Hematopoietic multipotent progenitor cell (in vitro differentiated cells): Measurements from ENCODE around the gene USP51. TPM values are rescaled to one million over a fixed set of nuclear protein-coding genes. Genes with fewer than 3 reads are reported as not detected.
"Not testable (repeated sequence)": the region's sequence is repeated elsewhere in the genome, so short reads cannot be mapped to it uniquely, and the experiment has no call there.

ENCODE experiments used
- DNase-seq, 3 donors: peaks; one replicate each; pipeline ENCODE4 v3.0.0-alpha.2; 2011 to 2015; ENCODE audit warnings: low read depth in 2 of 3, low spot score in 2 of 3
- small RNA-seq: library from RNA; depleted of rRNA; stranded (forward); fragments of <200 nt; gene quantifications from one replicate; pipeline ENCODE3, GENCODE V24; 2012
- total RNA-seq: library from RNA; depleted of rRNA; stranded (reverse); fragments of >200 nt; gene quantifications from one replicate; pipeline ENCODE4 v1.2.3, GENCODE V29; 2012

USP51 gene
- total RNA-seq, 1 donor = 9.7 TPM

- DNase-seq = not testable (repeated sequence)
These were observed 23.9 kb downstream of the USP51 start for GRCh38 chrX:55465791-55466190.

DNA sequence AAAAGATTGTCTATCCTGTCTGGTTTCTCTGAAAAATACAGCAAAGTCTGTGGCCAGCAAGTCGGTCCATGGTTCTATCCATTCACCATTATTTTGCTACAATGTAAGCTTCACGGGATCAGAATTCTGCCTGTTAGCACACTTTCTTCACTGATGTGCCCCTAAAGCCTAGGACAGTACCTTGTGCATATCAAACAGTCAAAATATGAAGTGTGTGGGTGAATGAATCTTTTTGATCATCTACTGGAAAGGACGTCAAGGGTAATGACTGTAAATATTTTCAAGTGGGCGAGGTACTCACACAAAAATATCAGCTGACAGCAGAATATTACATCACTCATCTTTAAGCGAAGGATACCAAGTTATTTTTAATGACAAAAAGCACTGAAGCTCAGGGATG is 24.5 kb downstream of the USP51 start:
- not testable (repeated sequence) for DNase-seq

DNA sequence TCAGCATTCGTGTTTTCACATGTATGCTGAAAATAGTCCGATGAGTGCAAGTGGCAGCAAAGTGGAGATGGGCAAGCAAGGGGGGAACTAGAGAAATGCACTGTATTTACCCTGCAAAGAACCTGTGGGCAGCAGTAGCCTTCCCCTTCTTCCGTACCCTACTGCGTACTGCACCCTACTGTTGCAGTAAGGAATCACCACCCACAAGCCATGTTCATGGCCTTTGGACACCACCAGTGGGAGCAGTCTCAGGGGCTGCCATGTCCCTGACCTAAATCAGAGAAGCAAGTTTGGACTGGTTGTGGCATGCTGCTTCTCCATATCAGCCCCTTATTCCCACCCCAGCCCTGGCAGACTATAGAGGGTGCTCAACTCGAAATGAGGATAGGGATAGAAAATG is 25.6 kb downstream of the USP51 start:
- not testable (repeated sequence) for DNase-seq

GRCh38 chrX:55459926-55460325 is 29.7 kb downstream of the USP51 start:
- not testable (repeated sequence) for DNase-seq

DNA sequence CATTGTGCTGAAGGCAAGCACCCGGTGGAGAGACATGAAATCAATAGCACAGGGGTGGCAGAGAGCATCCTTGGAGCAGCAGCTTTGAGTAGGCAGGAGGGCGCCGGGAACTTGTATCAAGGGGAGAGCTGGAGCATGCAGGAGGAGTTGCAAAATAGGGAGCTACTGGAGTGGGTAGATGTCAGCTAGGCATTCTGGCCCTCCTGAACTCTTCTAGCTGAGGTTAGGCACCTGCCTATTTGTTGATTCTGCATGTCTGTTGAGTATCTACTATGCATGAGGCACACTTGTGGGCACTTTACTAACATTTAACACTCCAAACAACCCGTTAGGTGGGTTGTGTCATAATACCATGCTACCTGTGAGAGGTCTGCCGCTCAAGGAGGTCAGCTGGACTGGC is 30.2 kb downstream of the USP51 start:
- not testable (repeated sequence) for DNase-seq

DNA sequence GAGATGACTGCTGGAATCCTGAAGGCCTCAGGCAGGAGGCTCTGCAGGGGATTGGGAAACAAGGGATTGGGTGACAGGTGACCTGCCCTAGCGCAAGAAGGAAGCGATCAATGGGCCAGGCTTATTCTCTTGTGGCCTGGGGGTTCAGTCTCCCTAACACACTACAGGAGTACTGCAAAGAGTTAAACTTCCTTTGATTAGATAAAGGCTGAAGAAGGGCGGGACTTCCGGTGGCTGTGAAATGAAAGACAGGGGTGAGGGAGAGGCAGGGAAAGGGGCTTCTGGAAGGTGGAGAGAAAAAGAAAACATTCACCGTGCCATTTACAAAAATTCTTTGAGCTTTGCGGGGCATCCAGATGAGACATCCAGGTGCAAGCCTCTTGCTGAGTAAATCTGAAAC is 33.9 kb downstream of the USP51 start:
- DNase-seq = not testable (repeated sequence)

DNA sequence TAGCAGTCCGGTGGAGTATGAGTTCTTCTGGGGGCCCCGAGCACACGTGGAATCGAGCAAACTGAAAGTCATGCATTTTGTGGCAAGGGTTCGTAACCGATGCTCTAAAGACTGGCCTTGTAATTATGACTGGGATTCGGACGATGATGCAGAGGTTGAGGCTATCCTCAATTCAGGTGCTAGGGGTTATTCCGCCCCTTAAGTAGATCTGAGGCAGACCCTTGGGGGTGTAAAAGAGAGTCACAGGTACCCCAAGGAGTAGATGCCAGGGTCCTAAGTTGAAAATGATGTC is 36.9 kb downstream of the USP51 start:
- peak in 1 of 3 donors; percentile 3 for DNase-seq

GRCh38 chrX:55451990-55452832 is 37.4 kb downstream of the USP51 start, which contains the start of gene MAGEH1:
Gene MAGEH1, plus strand, starts transcription at chrX:55452127. Its CDS starts 248 bp downstream, at chrX:55452375.
- peak; percentile 34 to 92 (median 80) for DNase-seq

GRCh38 chrX:55451626-55451989 is 38.0 kb downstream of the USP51 start:
- DNase-seq = peak in 1 of 3 donors; percentile 0

DNA sequence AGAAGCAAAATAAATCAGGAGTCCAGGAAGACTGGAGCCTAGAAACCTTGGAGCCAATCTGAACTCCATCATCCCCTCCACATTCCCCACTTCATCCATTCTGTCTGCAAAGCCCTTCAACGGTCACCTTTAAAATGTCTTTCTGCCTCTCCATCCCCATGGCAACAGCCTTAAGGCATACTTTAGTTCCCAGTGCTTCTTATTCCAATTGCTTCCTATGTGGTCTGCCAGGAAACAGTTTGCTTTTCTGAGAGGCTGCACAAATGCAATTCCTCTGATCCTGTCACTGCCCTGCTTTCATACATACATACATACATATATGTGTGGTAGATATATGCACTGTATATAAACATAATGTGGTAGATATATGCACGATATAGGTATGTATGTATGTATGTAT is 38.5 kb downstream of the USP51 start:
- no peak for DNase-seq

DNA sequence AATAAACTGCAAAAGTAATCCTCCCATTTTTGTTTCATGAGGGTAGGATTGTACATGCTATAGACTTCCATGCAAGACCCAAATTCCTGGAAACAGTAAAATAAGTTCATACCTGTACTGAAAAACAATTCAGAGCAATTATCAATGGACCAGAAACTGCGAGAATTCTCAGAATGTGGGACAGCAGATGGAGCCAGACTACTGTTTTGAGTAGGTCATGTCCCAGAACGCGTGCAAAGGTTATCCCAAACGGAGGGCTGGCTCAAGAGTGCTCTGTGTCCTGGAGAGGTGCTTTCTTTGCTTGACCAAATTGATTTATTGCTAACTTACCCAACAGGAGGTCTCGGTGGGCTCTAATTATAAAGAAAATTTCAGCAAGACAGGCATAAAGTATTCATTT is 39.4 kb downstream of the USP51 start:
- DNase-seq = no peak

- DNase-seq = not testable (repeated sequence)
These were observed 46.2 kb downstream of the USP51 start for GRCh38 chrX:55443468-55443867.

Small RNA genes within 50 kb of the gene (small RNA-seq; reads per million reads assigned to genes)
- gene MIR4536-2 = not detected

Other genes with a start within 250 kb of the USP51 start
- not detected for gene PAGE3, start 224.9 kb downstream of the USP51 start, total RNA-seq
- gene MAGEH1, start 37.7 kb downstream of the USP51 start, total RNA-seq = 18.0 TPM
- not detected for gene FOXR2, start 133.6 kb upstream of the USP51 start, total RNA-seq
- 11.3 TPM for gene RRAGB, start 227.9 kb upstream of the USP51 start, total RNA-seq